ENCODE measurements around the gene CXCL5.
"Not testable (repeated sequence)": the region's sequence is repeated elsewhere in the genome, so short reads cannot be mapped to it uniquely, and the experiment has no call there.

GRCh38 chr4:73981175-73981574, 17.3 kb downstream of the CXCL5 start:
- TF ChIP-seq, protein P1, sequence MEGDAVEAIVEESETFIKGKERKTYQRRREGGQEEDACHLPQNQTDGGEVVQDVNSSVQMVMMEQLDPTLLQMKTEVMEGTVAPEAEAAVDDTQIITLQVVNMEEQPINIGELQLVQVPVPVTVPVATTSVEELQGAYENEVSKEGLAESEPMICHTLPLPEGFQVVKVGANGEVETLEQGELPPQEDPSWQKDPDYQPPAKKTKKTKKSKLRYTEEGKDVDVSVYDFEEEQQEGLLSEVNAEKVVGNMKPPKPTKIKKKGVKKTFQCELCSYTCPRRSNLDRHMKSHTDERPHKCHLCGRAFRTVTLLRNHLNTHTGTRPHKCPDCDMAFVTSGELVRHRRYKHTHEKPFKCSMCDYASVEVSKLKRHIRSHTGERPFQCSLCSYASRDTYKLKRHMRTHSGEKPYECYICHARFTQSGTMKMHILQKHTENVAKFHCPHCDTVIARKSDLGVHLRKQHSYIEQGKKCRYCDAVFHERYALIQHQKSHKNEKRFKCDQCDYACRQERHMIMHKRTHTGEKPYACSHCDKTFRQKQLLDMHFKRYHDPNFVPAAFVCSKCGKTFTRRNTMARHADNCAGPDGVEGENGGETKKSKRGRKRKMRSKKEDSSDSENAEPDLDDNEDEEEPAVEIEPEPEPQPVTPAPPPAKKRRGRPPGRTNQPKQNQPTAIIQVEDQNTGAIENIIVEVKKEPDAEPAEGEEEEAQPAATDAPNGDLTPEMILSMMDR (conservative IDR thresholded peaks at IDR 0.05) = not testable (repeated sequence)
- not testable (repeated sequence) for TF ChIP-seq EZH2 (IDR thresholded peaks at IDR 0.05; ENCODE audit: low read depth)

Measured in PC-9 (cell line).